Endometrium (tissue), 2 donors: ENCODE data around the gene IFT43.
A peak's percentile ranks its signal among the peaks of the same experiment; 100 is the strongest.
"Not testable (repeated sequence)": the region's sequence is repeated elsewhere in the genome, so short reads cannot be mapped to it uniquely, and the experiment has no call there.

Source experiments
- FAIRE-seq: peaks from 2 replicates; lab custom pipeline; 2012; peaks lifted over from hg19 to GRCh38; lab: Jason Lieb, UNC
- donor health status: control.
- donor health status: control.

IFT43 gene

DNA sequence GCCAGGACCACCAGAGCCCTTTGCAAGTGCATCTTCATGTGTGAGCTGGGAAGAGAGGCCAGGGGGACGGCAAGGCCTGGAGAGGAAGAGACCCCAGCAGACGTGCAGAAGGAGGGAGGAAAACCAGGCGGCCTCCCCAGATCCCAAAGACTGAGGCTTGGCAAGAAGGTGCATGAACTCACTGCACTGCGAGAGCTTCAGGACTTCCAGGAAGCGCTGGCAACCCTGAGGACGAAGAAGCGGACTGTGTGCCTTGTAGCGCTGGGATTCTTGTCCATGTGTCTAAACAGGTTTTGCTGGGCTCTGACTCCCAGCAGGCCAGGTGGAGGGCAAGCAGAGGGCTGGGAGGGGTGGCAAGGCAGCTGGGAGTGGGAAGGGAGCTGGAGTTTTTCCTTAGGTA, 4.7 kb upstream of the IFT43 start:
- FAIRE-seq, result no peak

DNA sequence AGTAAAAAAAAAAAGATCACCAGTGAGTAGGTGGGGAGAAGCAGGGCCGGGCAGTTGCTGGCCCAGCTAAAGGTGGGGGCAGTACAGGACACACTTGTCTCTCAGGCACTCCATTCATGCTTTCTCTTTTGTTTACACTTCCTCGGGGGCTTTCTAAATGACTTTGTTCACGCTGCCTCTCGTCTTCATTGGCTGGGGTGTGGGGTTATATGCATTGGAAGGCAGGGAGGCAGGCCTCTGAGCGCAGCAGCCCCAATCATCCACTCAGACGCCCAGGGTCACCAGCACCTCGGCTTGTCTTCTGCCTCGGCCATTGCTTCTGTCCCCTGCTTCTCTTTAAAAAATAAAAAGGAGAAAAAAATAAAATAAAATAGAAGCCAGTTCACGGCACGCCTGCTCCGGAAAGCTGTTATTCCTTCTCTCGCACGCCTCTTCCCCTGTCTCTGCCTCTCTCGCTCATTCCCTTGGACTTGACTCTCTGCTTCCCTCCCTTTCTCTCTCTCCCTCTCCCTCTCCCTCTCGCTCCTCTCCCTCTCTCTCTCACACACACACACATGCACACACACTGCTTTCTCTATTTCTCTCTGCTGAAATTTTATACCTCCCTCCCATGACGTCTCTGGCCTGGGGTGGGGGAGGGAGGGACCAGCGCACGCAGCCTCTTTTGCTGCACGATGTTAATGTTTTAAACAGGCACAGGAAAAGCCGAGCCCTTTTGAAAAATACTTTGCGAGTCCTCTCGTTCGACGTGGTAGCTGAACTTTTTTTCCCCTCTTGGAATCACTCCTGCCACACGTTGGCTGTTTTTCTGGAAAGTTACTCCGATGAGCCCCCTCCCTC, 3.9 kb upstream of the IFT43 start, which contains the start of gene TGFB3:
TSS of gene TGFB3 (minus strand) at position 570 of the 840 bp plus-strand sequence. CDS start 1,102 bp downstream, outside the sequence.
- no peak for FAIRE-seq

DNA sequence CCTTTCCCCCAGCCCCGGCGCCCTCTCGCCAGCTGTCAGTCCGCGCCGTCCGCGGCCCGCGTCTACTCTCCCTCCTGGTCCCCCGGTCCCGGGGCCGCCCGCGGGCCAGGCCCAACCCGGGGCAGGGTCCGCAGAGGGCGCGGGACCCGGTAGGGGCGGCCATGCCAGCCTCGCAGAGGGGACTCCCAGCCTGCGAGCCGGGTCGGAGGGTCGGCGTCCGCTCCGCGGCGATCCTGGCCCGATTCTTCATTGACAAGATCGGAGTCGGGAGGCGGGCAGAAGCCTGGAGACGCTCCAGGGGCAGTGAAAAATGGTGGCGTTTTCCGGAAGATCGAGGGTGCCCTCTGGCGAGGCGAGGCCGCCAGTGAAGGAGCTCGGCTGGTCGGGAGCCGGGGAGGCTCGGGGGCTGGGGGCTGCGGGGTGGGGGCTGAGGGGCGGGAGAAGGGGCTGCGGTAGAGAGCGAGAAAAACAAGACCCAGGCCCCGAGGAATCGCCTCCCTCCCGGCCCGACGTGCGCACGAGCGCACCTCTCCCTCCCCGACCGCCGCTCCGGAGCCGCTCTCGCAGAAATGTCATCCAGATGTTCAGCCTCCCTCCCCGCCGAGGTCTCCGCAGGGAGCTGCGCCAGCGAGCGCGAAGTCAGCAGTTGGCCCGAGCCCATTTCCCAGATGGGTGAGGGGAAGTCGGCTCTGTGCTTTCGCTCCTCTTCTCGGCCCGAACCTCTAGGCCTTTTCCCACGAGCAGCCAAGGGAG, 3.1 kb upstream of the IFT43 start:
- no peak for FAIRE-seq

DNA sequence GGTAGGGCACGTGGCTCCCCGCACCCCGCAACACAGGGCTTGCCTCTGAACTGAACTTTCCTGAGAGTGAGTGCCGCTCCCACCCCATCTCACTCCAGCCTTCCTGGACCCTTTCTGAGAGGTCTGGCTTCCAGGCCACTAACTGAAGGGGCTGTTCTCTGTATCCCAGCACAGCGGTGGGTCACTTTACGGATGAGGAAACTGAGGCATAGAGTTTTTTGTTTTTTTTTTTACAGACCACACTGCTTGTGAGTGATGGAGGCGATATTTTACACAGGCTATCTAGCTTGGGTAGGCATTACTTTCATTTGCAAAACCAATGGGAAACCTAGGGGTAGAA, 2.6 kb upstream of the IFT43 start:
- no peak for FAIRE-seq

GRCh38 chr14:75984674-75985073, 889 bp upstream of the IFT43 start:
- FAIRE-seq, result no peak

DNA sequence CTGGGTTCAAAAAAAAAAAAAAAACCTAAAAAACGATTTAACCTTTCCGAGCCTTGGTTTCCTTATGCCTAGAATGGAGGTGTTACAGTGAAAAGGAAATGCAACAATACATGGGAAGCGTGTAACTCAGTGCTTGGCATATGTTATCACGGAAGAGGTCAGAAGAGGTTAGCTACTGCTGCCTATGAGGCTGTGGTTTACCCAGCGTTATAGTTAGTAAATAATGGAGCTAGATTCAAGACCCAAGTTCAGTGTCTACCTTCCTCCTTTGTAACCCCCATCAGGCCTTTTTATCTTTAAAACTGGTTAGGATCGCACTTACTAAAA, 839 bp downstream of the IFT43 start:
- FAIRE-seq, result no peak

DNA sequence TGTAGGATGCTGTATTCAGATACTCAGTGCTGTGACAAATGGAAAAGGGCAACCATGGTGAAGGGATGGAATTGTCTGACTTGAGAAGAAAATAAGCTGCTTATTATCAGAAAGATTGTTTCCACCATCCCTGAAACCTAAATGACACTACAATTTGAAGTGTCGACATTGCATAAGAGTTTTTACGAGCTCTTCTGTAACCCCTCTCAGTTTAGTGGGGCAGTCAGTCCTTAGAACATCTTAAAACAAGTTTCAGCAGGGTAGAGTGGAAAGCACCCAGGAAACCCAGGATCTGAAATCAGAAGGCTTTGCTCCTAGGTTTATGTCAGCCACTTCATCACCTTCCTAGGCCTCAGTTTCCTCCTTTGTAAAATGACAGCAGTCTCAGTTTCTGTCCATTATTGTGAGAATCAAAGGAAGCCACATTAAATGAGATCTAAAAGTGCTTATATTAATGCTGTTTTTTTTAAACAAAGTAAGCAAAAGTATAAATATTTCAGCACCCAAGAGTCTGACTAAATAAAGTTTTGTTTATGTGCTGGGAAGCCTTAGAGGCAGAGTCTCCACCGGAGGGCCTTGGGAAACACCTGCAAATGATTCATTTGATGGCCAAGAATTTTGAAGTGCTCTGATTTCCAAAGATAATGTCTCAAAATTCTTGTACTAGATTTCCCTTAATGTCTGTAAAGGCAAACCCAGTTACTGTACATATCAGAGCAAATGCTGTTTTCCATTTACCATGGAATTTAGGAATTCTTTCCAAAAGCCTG, 1.8 kb downstream of the IFT43 start:
- no peak for FAIRE-seq

DNA sequence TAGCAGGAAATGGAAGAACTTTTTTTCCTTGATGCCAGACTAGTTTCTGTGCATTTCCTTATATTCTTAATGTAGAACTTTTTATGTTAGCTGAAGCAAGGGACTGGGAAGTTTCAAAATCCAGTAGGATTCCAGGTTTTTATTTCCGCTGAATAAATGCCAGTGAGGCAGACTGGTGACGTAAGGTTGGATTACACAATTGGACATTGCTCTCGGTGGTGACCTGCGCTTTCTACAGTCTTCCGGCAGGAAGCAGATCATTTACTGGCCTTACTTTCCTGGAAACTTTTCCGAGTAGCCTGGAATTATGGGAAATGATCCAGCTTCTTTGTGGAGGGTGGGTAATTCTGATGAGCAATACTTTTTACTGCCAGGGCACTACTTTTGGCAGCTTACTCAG, 3.6 kb downstream of the IFT43 start:
- FAIRE-seq, result no peak

DNA sequence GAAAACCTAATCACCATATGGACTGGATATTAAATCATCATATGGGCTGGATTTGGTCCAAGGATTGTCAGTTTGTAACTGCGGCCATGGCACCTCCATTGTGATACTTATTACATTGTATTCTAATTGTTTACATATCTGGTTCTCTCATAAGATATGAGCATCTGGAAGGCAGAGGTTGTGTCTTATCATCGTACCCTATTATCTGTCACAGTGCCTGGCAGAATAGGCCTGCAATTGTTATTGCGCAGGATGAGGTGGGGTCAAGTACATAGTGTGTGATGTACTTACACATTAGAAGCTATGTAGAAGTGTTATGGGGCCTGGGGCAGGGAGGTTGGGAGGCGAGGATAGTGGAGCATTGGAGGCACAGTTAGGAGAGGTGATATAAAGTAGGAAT, 4.7 kb downstream of the IFT43 start:
- FAIRE-seq, result no peak

GRCh38 chr14:75991753-75992152, 6.2 kb downstream of the IFT43 start:
- FAIRE-seq, result no peak

- FAIRE-seq, result no peak
Measured at GRCh38 chr14:75993567-75994041, 8.0 kb downstream of the IFT43 start.

GRCh38 chr14:75995372-75996041, 9.9 kb downstream of the IFT43 start:
- FAIRE-seq, result no peak

DNA sequence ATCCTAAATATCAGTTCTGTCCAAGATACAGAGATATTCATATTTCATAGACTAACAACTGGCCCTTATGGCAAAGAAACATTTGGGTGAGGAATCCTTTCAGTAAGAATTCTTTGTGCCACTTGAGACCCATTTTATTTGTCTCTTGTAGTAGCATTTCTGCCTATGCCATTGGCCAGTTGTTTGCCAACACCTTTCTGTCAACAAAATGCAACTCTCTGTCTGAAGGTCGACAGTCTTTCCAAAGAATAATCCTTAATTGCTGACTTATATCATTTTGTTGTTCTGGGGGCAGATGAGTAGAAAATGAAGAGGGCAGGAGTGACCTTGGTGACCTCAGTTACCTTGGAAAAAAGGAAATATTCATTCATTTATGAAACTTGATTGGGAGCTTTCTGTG, 10.9 kb downstream of the IFT43 start:
- no peak for FAIRE-seq

- no peak for FAIRE-seq
Measured at GRCh38 chr14:75999511-76000190, 14.1 kb downstream of the IFT43 start.

- FAIRE-seq, result no peak
Measured at GRCh38 chr14:76002383-76002782, 16.8 kb downstream of the IFT43 start.

GRCh38 chr14:76006253-76006652, 20.7 kb downstream of the IFT43 start:
- no peak for FAIRE-seq

DNA sequence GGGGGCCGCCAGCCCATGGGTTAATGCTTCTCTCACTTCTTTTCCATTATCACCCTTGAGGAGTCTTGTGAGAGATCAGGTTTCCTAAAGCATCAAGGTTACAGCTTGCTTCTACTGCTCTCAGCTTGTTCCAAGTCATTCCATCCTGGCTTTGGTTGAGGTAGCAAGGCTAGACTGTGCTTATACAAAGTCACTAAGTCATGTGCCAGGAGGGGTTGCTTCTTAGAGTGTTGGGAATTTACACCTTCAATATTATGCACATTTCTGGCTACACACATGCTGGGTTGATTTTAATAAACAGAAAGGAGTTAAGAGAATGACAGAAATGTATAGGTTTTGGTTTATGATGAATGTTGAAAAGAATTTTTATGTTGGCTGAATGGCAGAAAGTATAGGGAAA, 21.8 kb downstream of the IFT43 start:
- FAIRE-seq, result no peak

GRCh38 chr14:76007852-76008251, 22.3 kb downstream of the IFT43 start:
- FAIRE-seq, result no peak

DNA sequence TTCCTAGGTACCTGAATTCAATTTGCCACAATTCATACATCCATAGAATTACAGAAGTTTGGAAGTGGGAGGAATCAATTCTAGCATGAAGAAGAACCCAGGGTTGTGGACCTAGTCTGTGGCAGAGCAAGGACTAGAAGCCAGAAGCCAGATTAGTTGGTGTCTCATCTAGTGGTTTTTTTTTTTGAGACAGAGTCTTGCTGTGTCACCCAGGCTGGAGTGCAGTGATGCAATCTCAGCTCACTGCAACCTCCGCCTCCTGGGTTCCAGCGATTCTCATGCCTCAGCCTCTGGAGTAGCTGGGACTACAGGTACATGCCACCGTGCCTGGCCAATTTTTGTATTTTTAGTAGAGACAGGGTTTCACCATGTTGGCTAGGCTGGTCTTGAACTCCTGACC, 24.1 kb downstream of the IFT43 start:
- FAIRE-seq, result not testable (repeated sequence)

GRCh38 chr14:76011930-76012329, 26.4 kb downstream of the IFT43 start:
- no peak for FAIRE-seq

- peak; percentile 72 for FAIRE-seq
Measured at GRCh38 chr14:76012354-76012753, 26.8 kb downstream of the IFT43 start.

- no peak for FAIRE-seq
Measured at GRCh38 chr14:76015191-76015590, 29.6 kb downstream of the IFT43 start.
